SU-DHL-6 (cell line): ENCODE measurements around the gene TMEM128.

Source experiments
- H2AFZ ChIP-seq: fragments of 200-600 bp; sonication (generic); 2 replicates; pipeline ENCODE4 v1.6.1; 2014; ENCODE audit warnings: low read depth, mild to moderate bottlenecking, moderate library complexity, mixed read lengths, antibody characterized with exemption, low read length; ENCODE audit not compliant: severe bottlenecking
- H3F3A ChIP-seq: fragments of 200-600 bp; shearing (Covaris generic); 2 replicates; pipeline ENCODE4 v1.6.0; 2016; ENCODE audit warnings: antibody characterized with exemption, mild to moderate bottlenecking; ENCODE audit not compliant: insufficient read depth
- H3K27ac ChIP-seq: fragments of 200-600 bp; sonication (generic); 2 replicates; pipeline ENCODE4 v1.5.1; 2016; ENCODE audit warnings: low read depth, mild to moderate bottlenecking, low read length, moderate library complexity, mixed read lengths
- H3K27me3 ChIP-seq: fragments of 200-600 bp; sonication (generic), shearing (Covaris generic); 2 replicates; pipeline ENCODE4 v1.6.0; 2014; ENCODE audit warnings: mild to moderate bottlenecking, low read length
- H3K36me3 ChIP-seq: fragments of 200-600 bp; sonication (generic); 2 replicates; pipeline ENCODE4 v1.6.1; 2014; ENCODE audit warnings: mild to moderate bottlenecking, low read length, mixed read lengths
- H3K4me2 ChIP-seq: fragments of 300-600, 200-600 bp; shearing (Covaris generic), sonication (generic); 2 replicates; pipeline ENCODE4 v1.6.0; 2014; ENCODE audit warnings: low read length, low read depth, mild to moderate bottlenecking; ENCODE audit not compliant: poor library complexity, severe bottlenecking
- H3K4me3 ChIP-seq: fragments of 200-600 bp; sonication (generic); 2 replicates; pipeline ENCODE4 v1.5.1; 2014; ENCODE audit warnings: antibody characterized with exemption, low read length, mild to moderate bottlenecking, mixed read lengths; ENCODE audit not compliant: insufficient read depth, poor library complexity, severe bottlenecking
- H3K79me2 ChIP-seq: fragments of 200-600 bp; sonication (generic); 2 replicates; pipeline ENCODE4 v1.6.1; 2014; ENCODE audit warnings: mild to moderate bottlenecking, low read length, moderate library complexity; ENCODE audit not compliant: insufficient read depth
- H3K9ac ChIP-seq: fragments of 200-600 bp; sonication (generic); 2 replicates; pipeline ENCODE4 v1.7.0; 2014; ENCODE audit warnings: mild to moderate bottlenecking, low read length
- H3K9me2 ChIP-seq: fragments of 200-600 bp; sonication (generic); replicated peaks from 2 replicates; pipeline ENCODE4 v1.6.1; 2014; ENCODE audit warnings: low read length; ENCODE audit not compliant: insufficient read depth
- H3K9me3 ChIP-seq: fragments of 200-600 bp; sonication (generic); 2 replicates; pipeline ENCODE4 v1.6.1; 2014; ENCODE audit warnings: low read length, mixed read lengths; ENCODE audit not compliant: insufficient read depth
- H4K20me1 ChIP-seq: fragments of 200-600 bp; sonication (generic); 2 replicates; pipeline ENCODE4 v1.6.1; 2014; ENCODE audit warnings: low read depth, mild to moderate bottlenecking, antibody characterized with exemption, low read length, moderate library complexity, mixed read lengths
- CTCF ChIP-seq: fragments of 200-600 bp; sonication (generic); IDR thresholded peaks from one replicate; pipeline ENCODE4 v1.5.1; 2017; ENCODE audit warnings: antibody characterized with exemption, mild to moderate bottlenecking, low read length, moderate library complexity; ENCODE audit not compliant: insufficient read depth, poor library complexity, severe bottlenecking
- EZH2phosphoT487 ChIP-seq: fragments of 200-600 bp; sonication (generic), shearing (Covaris generic); conservative IDR thresholded peaks from 2 replicates; pipeline ENCODE4 v1.6.1; 2018; ENCODE audit warnings: mild to moderate bottlenecking, antibody characterized with exemption, low read length, moderate library complexity, mixed read lengths

The TMEM128 gene, protein sequence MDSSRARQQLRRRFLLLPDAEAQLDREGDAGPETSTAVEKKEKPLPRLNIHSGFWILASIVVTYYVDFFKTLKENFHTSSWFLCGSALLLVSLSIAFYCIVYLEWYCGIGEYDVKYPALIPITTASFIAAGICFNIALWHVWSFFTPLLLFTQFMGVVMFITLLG

DNA sequence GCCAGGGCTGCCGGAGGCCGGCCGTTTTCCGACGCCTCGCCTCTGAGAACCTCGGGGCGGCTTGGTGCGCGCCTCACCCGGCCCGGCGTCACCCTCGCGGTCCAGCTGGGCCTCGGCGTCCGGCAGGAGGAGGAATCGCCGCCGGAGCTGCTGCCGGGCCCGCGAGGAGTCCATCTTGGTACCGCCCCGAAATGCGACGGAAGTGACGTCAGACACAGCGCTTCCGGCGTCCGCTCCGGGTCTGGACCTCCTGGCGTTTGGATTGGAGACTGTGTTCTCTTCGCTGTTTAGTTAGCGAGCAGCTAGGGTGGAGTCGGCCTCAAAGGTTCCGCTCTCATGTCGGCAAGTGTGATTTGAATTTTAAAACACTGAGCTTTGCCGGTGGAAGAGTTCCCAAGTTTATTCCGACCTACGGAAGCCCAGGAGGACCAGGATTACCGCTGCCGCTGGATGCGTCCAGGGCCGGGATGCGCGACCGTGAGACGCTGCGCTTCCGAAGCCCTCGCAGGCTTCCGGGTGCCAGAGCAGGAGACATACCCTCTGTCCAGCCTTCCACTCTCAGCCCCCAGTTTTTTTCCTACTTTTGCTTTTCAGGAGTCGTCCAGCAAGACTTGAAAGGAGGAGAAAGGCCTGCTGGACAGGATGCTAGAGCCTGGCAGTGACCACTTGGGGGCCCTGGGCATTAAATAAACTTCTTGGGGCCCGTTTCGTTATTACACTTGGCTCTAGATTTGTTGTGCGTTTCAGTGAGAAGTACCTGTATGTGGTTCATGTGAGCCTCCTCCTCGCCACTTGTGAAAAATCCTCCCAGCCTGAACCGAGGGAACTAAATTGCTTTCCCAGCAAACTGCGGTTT lies at the start of gene TMEM128:
Gene TMEM128 (minus strand): TSS at position 195 of the 856 bp plus-strand sequence. CDS start 21 bp downstream, at position 174.
- H3K9me2 ChIP-seq: no peaks in the 10 kb centered on the region
- peaks cover 4% of the 10 kb centered on the region; the same call in 1 of the 2 replicates for H3K36me3 ChIP-seq
- no peaks in the 10 kb centered on the region for H3K27me3 ChIP-seq
- H3K4me2 ChIP-seq: peak within 1 kb of the TSS; percentile 81
- H4K20me1 ChIP-seq: no peaks in the 10 kb centered on the region
- H3K27ac ChIP-seq: peak within 1 kb of the TSS; percentile 48
- TF ChIP-seq CTCF: no peak
- peak within 1 kb of the TSS; percentile 75 for H3K9ac ChIP-seq
- H3K4me3 ChIP-seq: peak within 1 kb of the TSS; percentile 69
- H2AFZ ChIP-seq: peak within 1 kb of the TSS; percentile 75
- peaks cover 7% of the 10 kb centered on the region for H3K79me2 ChIP-seq
- H3F3A ChIP-seq: peaks cover 11% of the 10 kb centered on the region
- no peaks in the 10 kb centered on the region for H3K9me3 ChIP-seq

DNA sequence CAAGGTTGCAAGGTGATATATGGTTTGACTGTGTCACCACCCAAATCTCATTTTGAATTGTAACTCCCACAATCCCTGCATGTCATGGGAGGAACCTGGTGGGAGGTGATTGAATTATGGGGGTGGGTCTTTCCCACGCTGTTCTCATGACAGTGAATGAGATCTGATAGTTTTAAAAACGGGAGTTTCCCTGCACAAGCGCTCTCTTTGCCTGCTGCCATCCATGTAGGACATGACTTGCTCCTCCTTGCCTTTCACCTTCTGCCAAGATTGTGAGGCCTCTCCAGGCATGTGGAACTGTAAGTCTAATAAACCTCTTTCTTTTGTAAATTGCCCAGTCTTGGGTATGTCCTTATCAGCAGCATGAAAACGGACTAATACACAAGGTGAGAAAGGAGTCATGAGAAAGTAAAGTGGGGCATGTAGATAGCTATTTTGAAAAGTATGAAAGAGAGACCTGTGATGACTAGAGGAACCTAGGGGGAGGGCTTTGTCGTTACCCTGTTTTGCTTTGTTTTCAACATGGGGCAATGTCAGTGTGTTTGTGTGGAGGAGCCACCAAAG lies 48.3 kb upstream of the TMEM128 start:
- no peak overlapping the region for H2AFZ ChIP-seq
- no peaks in the 10 kb centered on the region for H4K20me1 ChIP-seq
- no peaks in the 10 kb centered on the region for H3K27me3 ChIP-seq
- TF ChIP-seq CTCF (no peak), EZH2phosphoT487 (no peak)
- no peak overlapping the region for H3K4me2 ChIP-seq
- no peaks in the 10 kb centered on the region for H3F3A ChIP-seq
- H3K9ac ChIP-seq: no peak overlapping the region
- H3K79me2 ChIP-seq: peaks cover 41% of the 10 kb centered on the region
- no peaks in the 10 kb centered on the region; the same call in 1 of the 2 replicates for H3K36me3 ChIP-seq
- H3K9me2 ChIP-seq: no peaks in the 10 kb centered on the region
- no peaks in the 10 kb centered on the region for H3K9me3 ChIP-seq
- no peak overlapping the region for H3K27ac ChIP-seq
- no peak overlapping the region for H3K4me3 ChIP-seq

DNA sequence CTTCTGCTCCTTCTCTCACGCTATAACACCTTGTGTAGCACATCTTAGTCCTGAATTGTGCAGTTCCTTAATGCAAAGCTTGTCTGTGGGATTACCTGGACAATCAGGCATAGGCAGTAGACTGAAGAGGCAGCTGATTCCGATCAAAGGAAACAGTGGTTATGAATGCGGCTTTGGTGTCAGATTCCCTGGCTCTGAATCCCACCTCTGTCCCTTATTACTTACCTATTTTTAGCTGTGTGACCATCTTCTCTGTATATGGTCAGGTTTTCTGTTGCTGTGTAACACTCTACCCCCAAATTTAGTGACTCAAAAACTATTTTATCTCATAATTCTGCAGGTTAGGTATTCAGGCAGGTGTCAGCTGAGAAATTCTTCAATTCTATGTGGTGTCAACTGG lies 45.3 kb upstream of the TMEM128 start:
- Histone ChIP-seq H4K20me1 (no peaks in the 10 kb centered on the region), H3K36me3 (no peaks in the 10 kb centered on the region; the same call in 1 of the 2 replicates), H3K4me2 (no peak overlapping the region), H2AFZ (no peak overlapping the region), H3F3A (no peaks in the 10 kb centered on the region), H3K4me3 (no peak overlapping the region), H3K79me2 (peaks cover 64% of the 10 kb centered on the region), H3K9me3 (no peaks in the 10 kb centered on the region), H3K9me2 (no peaks in the 10 kb centered on the region), H3K27me3 (no peaks in the 10 kb centered on the region), H3K9ac (no peak overlapping the region), H3K27ac (no peak overlapping the region)
- TF ChIP-seq CTCF (no peak), EZH2phosphoT487 (no peak)
